Measurements from ENCODE around the gene KLK11.
A peak's percentile ranks its signal among the peaks of the same experiment; 100 is the strongest.
"Not testable (repeated sequence)": the region's sequence is repeated elsewhere in the genome, so short reads cannot be mapped to it uniquely, and the experiment has no call there.

Gene KLK11

GRCh38 chr19:51002542-51003311 is 23.7 kb downstream of the KLK11 start:
- peak; percentile 68 for DNase-seq

- no peak for DNase-seq
Observed at GRCh38 chr19:51002089-51002532, 24.3 kb downstream of the KLK11 start.

GRCh38 chr19:51001515-51001914 is 24.9 kb downstream of the KLK11 start, which contains the start of gene KLK8:
TSS of gene KLK8 (minus strand) at chr19:51001604. CDS start at chr19:51001167, 437 bp downstream.
- DNase-seq, result no peak

GRCh38 chr19:51000981-51001380 is 25.4 kb downstream of the KLK11 start:
- DNase-seq, result no peak

- DNase-seq, result no peak
Observed at GRCh38 chr19:51000426-51000825, 26.0 kb downstream of the KLK11 start.

- DNase-seq, result no peak
Observed at GRCh38 chr19:50998686-50999085, 27.7 kb downstream of the KLK11 start.

GRCh38 chr19:50998061-50998460 is 28.4 kb downstream of the KLK11 start:
- DNase-seq, result no peak

- DNase-seq, result peak; percentile 8
Observed at GRCh38 chr19:50994129-50994528, 32.3 kb downstream of the KLK11 start.

GRCh38 chr19:50992666-50993035 is 33.8 kb downstream of the KLK11 start:
- DNase-seq, result no peak

GRCh38 chr19:50984416-50984815 is 42.0 kb downstream of the KLK11 start:
- DNase-seq, result not testable (repeated sequence)

GRCh38 chr19:50983625-50984292 is 42.7 kb downstream of the KLK11 start, which contains the start of gene KLK7:
TSS of gene KLK7 (minus strand) at chr19:50983917. CDS start at chr19:50982399, 1,518 bp downstream.
- DNase-seq, result peak; percentile 36

- no peak for DNase-seq
Observed at GRCh38 chr19:50982186-50982585, 44.2 kb downstream of the KLK11 start.

- no peak for DNase-seq
Observed at GRCh38 chr19:50981587-50982146, 44.7 kb downstream of the KLK11 start.

- no peak for DNase-seq
Observed at GRCh38 chr19:50980208-50980607, 46.2 kb downstream of the KLK11 start.

GRCh38 chr19:50979758-50980157 is 46.7 kb downstream of the KLK11 start:
- DNase-seq, result no peak

GRCh38 chr19:50978772-50979390 is 47.5 kb downstream of the KLK11 start:
- no peak for DNase-seq

- no peak for DNase-seq
Observed at GRCh38 chr19:50977626-50978025, 48.8 kb downstream of the KLK11 start.

- DNase-seq, result no peak
Observed at GRCh38 chr19:50975766-50976165, 50.6 kb downstream of the KLK11 start.

GRCh38 chr19:50974702-50975556 is 51.5 kb downstream of the KLK11 start:
- DNase-seq, result no peak

GRCh38 chr19:50972795-50973376 is 53.5 kb downstream of the KLK11 start:
- no peak for DNase-seq
